Skin epidermis (tissue), 12 donors: ENCODE results near the gene COPG2.
A peak's percentile ranks its signal among the peaks of the same experiment; 100 is the strongest.
"Not testable (repeated sequence)": the region's sequence is repeated elsewhere in the genome, so short reads cannot be mapped to it uniquely, and the experiment has no call there.

Experiments used
- H3K27ac ChIP-seq, 21 experiments: fragments of 200-600 bp; sonication (generic) in 11 of 21; one replicate each; pipeline ENCODE4 v1.5.0; 2020; ENCODE audit warnings: mild to moderate bottlenecking in 3 of 21, inconsistent platforms in 2 of 21, moderate library complexity in 2 of 21
- H3K4me3 ChIP-seq, 7 experiments: fragments of 200-600 bp; sonication (generic) in 2 of 7; one replicate each; pipeline ENCODE4 v1.5.0; 2020; ENCODE audit warnings: inconsistent platforms in 2 of 7, mild to moderate bottlenecking in 2 of 7, moderate library complexity in 1 of 7

The COPG2 gene

GRCh38 chr7:130515315-130516040 lies 153.1 kb downstream of the COPG2 start:
- Histone ChIP-seq H3K4me3 (no peak overlapping the region), H3K27ac (no peak overlapping the region)

GRCh38 chr7:130513447-130513846 lies 155.1 kb downstream of the COPG2 start:
- H3K4me3 ChIP-seq, result no peak overlapping the region
- H3K27ac ChIP-seq, result no peak overlapping the region

GRCh38 chr7:130512038-130512437 lies 156.5 kb downstream of the COPG2 start:
- not testable (repeated sequence) for H3K4me3 ChIP-seq, H3K27ac ChIP-seq

GRCh38 chr7:130506358-130506757 lies 162.2 kb downstream of the COPG2 start:
- Histone ChIP-seq H3K27ac (no peak overlapping the region), H3K4me3 (no peak overlapping the region)

- no peak overlapping the region for H3K27ac ChIP-seq
These were observed 162.8 kb downstream of the COPG2 start for GRCh38 chr7:130505753-130506152.

GRCh38 chr7:130500910-130501309 lies 167.6 kb downstream of the COPG2 start:
- Histone ChIP-seq H3K4me3 (no peak overlapping the region), H3K27ac (no peak overlapping the region)

More at GRCh38 chr7:130505753-130506152, 162.8 kb downstream of the COPG2 start:
- no peak overlapping the region for H3K4me3 ChIP-seq

- Histone ChIP-seq H3K27ac (no peak overlapping the region), H3K4me3 (no peak overlapping the region)
These were observed 168.1 kb downstream of the COPG2 start for GRCh38 chr7:130500463-130500862.

GRCh38 chr7:130494431-130494858 lies 174.1 kb downstream of the COPG2 start:
- no peak overlapping the region for H3K27ac ChIP-seq
- H3K4me3 ChIP-seq, result no peak overlapping the region

GRCh38 chr7:130493275-130493873 lies 175.2 kb downstream of the COPG2 start:
- Histone ChIP-seq H3K27ac (no peak overlapping the region), H3K4me3 (peak overlapping the region in 3 of 7 experiments; percentile 9 to 42 (median 41))

GRCh38 chr7:130492523-130493274 lies 175.8 kb downstream of the COPG2 start:
- Histone ChIP-seq H3K27ac (no peak overlapping the region), H3K4me3 (peak overlapping the region in 6 of 7 experiments; percentile 9 to 42 (median 27))

- Histone ChIP-seq H3K27ac (no peak within 1 kb of the TSS), H3K4me3 (peak within 1 kb of the TSS in 6 of 7 experiments; percentile 14 to 42 (median 27))
These were observed 176.6 kb downstream of the COPG2 start, which contains the start of gene MEST for GRCh38 chr7:130491841-130492522. Gene MEST (plus strand): TSS chr7:130492085. CDS start chr7:130492314, 229 bp downstream.

- peak overlapping the region in 6 of 7 experiments; percentile 14 to 42 (median 27) for H3K4me3 ChIP-seq
- no peak overlapping the region for H3K27ac ChIP-seq
These were observed 177.4 kb downstream of the COPG2 start for GRCh38 chr7:130490888-130491804.

- Histone ChIP-seq H3K4me3 (no peak overlapping the region), H3K27ac (no peak overlapping the region)
These were observed 178.2 kb downstream of the COPG2 start for GRCh38 chr7:130490311-130490791.

- Histone ChIP-seq H3K4me3 (no peak overlapping the region), H3K27ac (no peak overlapping the region)
These were observed 179.2 kb downstream of the COPG2 start for GRCh38 chr7:130489140-130489983.

GRCh38 chr7:130488392-130489139 lies 180.0 kb downstream of the COPG2 start:
- Histone ChIP-seq H3K27ac (no peak overlapping the region), H3K4me3 (no peak overlapping the region)

GRCh38 chr7:130486954-130487436 lies 181.6 kb downstream of the COPG2 start:
- H3K27ac ChIP-seq, result peak overlapping the region in 1 of 21 experiments; percentile 57
- peak overlapping the region; percentile 8 to 49 (median 38) for H3K4me3 ChIP-seq
